ENCODE measurements around the gene ABCA1.

The ABCA1 gene

GRCh38 chr9:104746798-104747197, 181.2 kb downstream of the ABCA1 start:
- DNase-seq: no peak

- no peak for DNase-seq
Measured at GRCh38 chr9:104746285-104746684, 181.7 kb downstream of the ABCA1 start.

GRCh38 chr9:104745852-104746251, 182.1 kb downstream of the ABCA1 start:
- DNase-seq: no peak

- DNase-seq: peak; percentile 41
Measured at GRCh38 chr9:104743376-104743985, 184.5 kb downstream of the ABCA1 start.

- no peak for DNase-seq
Measured at GRCh38 chr9:104740621-104741020, 187.3 kb downstream of the ABCA1 start.

GRCh38 chr9:104738452-104738851, 189.5 kb downstream of the ABCA1 start:
- no peak for DNase-seq

Measured in retina (tissue), 1 donor.